HepG2 (cell line): ENCODE results near the gene COBLL1. TPM values are rescaled to one million over a fixed set of nuclear protein-coding genes. Genes with fewer than 3 reads are reported as not detected.

Experiments used
- AGO1 ChIP-seq: fragments of 200-400 bp; formaldehyde crosslinking; IDR thresholded peaks from 2 replicates; pipeline ENCODE4 v1.6.1; 2017; ENCODE audit warnings: mild to moderate bottlenecking, low read depth, low read length, moderate library complexity; ENCODE audit not compliant: poor library complexity, severe bottlenecking
- AGO2 ChIP-seq: fragments of 200-400 bp; formaldehyde crosslinking; optimal IDR thresholded peaks from 2 replicates; pipeline ENCODE3; 2017; ENCODE audit warnings: mild to moderate bottlenecking, low read depth, low read length, moderate library complexity
- ARNT2 ChIP-seq: sonication (generic); formaldehyde crosslinking; IDR thresholded peaks from 2 replicates; pipeline ENCODE4 v1.8.0; 2022; ENCODE audit warnings: mild to moderate bottlenecking, low read depth, missing genetic modification reagents, moderate library complexity
- HNRNPUL1 ChIP-seq: fragments of 200-400 bp; formaldehyde crosslinking; IDR thresholded peaks from 2 replicates; pipeline ENCODE4 v1.6.1; 2017; ENCODE audit warnings: low read depth, mild to moderate bottlenecking, low read length, moderate library complexity
- NFRKB ChIP-seq: fragments of 450-650 bp; IDR thresholded peaks from 2 replicates; pipeline ENCODE4 v1.6.1; 2017
- PAXIP1 ChIP-seq: sonication (generic); formaldehyde crosslinking; conservative IDR thresholded peaks from 2 replicates; pipeline ENCODE4 v1.4.0; 2020; ENCODE audit warnings: mild to moderate bottlenecking, missing genetic modification reagents, moderate library complexity
- RELA ChIP-seq: sonication (generic); formaldehyde crosslinking; IDR thresholded peaks from 2 replicates; pipeline ENCODE4 v1.4.0; 2020; ENCODE audit warnings: missing genetic modification reagents
- SNAPC2 ChIP-seq: sonication (generic); formaldehyde crosslinking; IDR thresholded peaks from 2 replicates; pipeline ENCODE4 v1.8.1; 2022; ENCODE audit warnings: mild to moderate bottlenecking, missing genetic modification reagents
- YEATS4 ChIP-seq: sonication (generic); formaldehyde crosslinking; IDR thresholded peaks from 2 replicates; pipeline ENCODE4 v1.4.0; 2020; ENCODE audit warnings: missing genetic modification reagents, borderline replicate concordance
- ZBTB2 ChIP-seq: sonication (generic); formaldehyde crosslinking; IDR thresholded peaks from 2 replicates; pipeline ENCODE4 v1.8.0; 2022; ENCODE audit warnings: low read depth, missing genetic modification reagents
- ZBTB21 ChIP-seq: sonication (generic); formaldehyde crosslinking; IDR thresholded peaks from 2 replicates; pipeline ENCODE4 v1.4.0; 2020; ENCODE audit warnings: missing genetic modification reagents
- ZBTB37 ChIP-seq: sonication (generic); formaldehyde crosslinking; IDR thresholded peaks from 2 replicates; pipeline ENCODE4 v1.4.0; 2020; ENCODE audit warnings: mild to moderate bottlenecking, missing genetic modification reagents
- ZEB1 ChIP-seq: IDR thresholded peaks from 2 replicates; pipeline ENCODE4 v1.6.1; 2012; ENCODE audit warnings: mild to moderate bottlenecking, low read depth, inconsistent platforms; ENCODE audit not compliant: insufficient replicate concordance
- ZFP36L1 ChIP-seq: sonication (generic); formaldehyde crosslinking; IDR thresholded peaks from 2 replicates; pipeline ENCODE4 v1.8.0; 2022; ENCODE audit warnings: mild to moderate bottlenecking, missing genetic modification reagents, moderate library complexity
- ZMYM4 ChIP-seq: sonication (generic); formaldehyde crosslinking; IDR thresholded peaks from 2 replicates; pipeline ENCODE4 v1.8.1; 2023; ENCODE audit warnings: mild to moderate bottlenecking, missing genetic modification reagents
- ZNF331 ChIP-seq: sonication (generic); formaldehyde crosslinking; IDR thresholded peaks from 2 replicates; pipeline ENCODE4 v1.4.0; 2020; ENCODE audit warnings: missing genetic modification reagents
- ZNF710 ChIP-seq: sonication (generic); formaldehyde crosslinking; IDR thresholded peaks from 2 replicates; pipeline ENCODE4 v1.5.0; 2020; ENCODE audit warnings: mild to moderate bottlenecking, missing genetic modification reagents, borderline replicate concordance
- ZNF766 ChIP-seq: sonication (generic); formaldehyde crosslinking; IDR thresholded peaks from 2 replicates; pipeline ENCODE4 v1.5.0; 2020; ENCODE audit warnings: missing genetic modification reagents, borderline replicate concordance
- ZNF83 ChIP-seq: sonication (generic); formaldehyde crosslinking; IDR thresholded peaks from 2 replicates; pipeline ENCODE4 v1.4.0; 2020; ENCODE audit warnings: missing genetic modification reagents, mild to moderate bottlenecking, borderline replicate concordance
- ZNF883 ChIP-seq: sonication (generic); formaldehyde crosslinking; IDR thresholded peaks from 2 replicates; pipeline ENCODE4 v1.5.1; 2020; ENCODE audit warnings: mild to moderate bottlenecking, missing genetic modification reagents; ENCODE audit errors: not compliant biosample characterization
- polyA plus RNA-seq, 8 experiments: library from polyadenylated mRNA; depleted of rRNA in 3 of 8; stranded (reverse) in 7 of 8; unstranded in 1 of 8; fragments of >200 nt; fragmentation: Illumina TruSeq in 4 of 8; extraction: Trizol in 4 of 8; gene quantifications; 2 replicates each; pipeline versions ENCODE4 v1.2.1 to v1.2.3, GENCODE V29; 2011 to 2016; ENCODE audit warnings: low read depth in 4 of 8, missing spikeins in 1 of 8, mixed read lengths in 1 of 8; ENCODE audit not compliant: insufficient read depth in 1 of 8
- total RNA-seq, 5 experiments: library from RNA; depleted of rRNA; stranded (reverse); fragments of >200 nt; fragmentation: Illumina TruSeq; extraction: Trizol; gene quantifications; 2 replicates each; pipeline ENCODE4 v1.2.3, GENCODE V29; 2016; ENCODE audit warnings: low read depth in 1 of 5

Gene COBLL1
- total and polyA plus RNA-seq, 2 of the 13 experiments (the other 11 are each of a cell fraction or from before 2014, with no cell fraction given): 32.6 to 86.8 TPM

GRCh38 chr2:164841719-164842623 is at the start of gene COBLL1 (continued):
- TF ChIP-seq ZNF710 (CRISPR knock-in tag) (peak; percentile 89), RELA (CRISPR knock-in tag) (no peak; the same call in 1 of the 2 replicates), AGO1 (peak; percentile 34), YEATS4 (CRISPR knock-in tag) (peak; percentile 80), ZNF83 (CRISPR knock-in tag) (peak; percentile 73; the same call in 1 of the 2 replicates), ZMYM4 (CRISPR knock-in tag) (peak; percentile 97), NFRKB (no peak), ZBTB21 (CRISPR knock-in tag) (no peak), ZNF766 (CRISPR knock-in tag) (peak; percentile 69; the same call in 1 of the 2 replicates), PAXIP1 (CRISPR knock-in tag) (peak; percentile 61), HNRNPUL1 (0 out of 2 replicates have a peak, but pooled peaks have one; percentile 20), ZNF883 (peak; percentile 56), ZNF331 (CRISPR knock-in tag) (0 out of 2 replicates have a peak, but pooled peaks have one; percentile 76), ZBTB2 (no peak), ZBTB37 (CRISPR knock-in tag) (no peak; the same call in 1 of the 2 replicates), ZFP36L1 (CRISPR knock-in tag) (peak; percentile 66; the same call in 1 of the 2 replicates), AGO2 (peak; percentile 99), ZEB1 (peak; percentile 100), ARNT2 (CRISPR knock-in tag) (no peak), SNAPC2 (CRISPR knock-in tag) (no peak; the same call in 1 of the 2 replicates)
